HS-27A (cell line): ENCODE results near the gene DTNB.
"Not testable (repeated sequence)": the region's sequence is repeated elsewhere in the genome, so short reads cannot be mapped to it uniquely, and the experiment has no call there.

Experiments
- DNase-seq: peaks from one replicate; pipeline ENCODE4 v3.0.0-alpha.2; 2012; ENCODE audit warnings: low read depth, missing footprints

The DTNB gene

DNA sequence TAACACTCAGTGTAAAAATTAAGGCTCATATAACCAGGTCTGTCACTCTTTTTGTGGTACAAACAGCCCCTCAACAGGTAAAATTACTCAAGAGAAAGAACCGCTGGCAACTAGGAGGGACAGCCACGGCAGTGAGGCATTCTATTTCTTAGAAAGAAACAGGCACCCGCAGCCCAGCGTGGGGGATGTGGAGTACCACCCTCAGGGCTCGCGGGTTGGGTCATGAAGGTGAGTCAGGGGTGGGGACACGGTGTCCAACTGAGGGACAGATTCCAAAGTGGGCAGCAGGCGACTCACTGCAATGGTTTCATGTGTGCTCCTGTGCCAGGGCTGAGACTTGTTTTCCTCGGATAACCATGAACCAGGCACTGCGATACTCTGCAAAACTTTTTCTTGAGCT lies 129.4 kb downstream of the DTNB start:
- DNase-seq, result no peak

DNA sequence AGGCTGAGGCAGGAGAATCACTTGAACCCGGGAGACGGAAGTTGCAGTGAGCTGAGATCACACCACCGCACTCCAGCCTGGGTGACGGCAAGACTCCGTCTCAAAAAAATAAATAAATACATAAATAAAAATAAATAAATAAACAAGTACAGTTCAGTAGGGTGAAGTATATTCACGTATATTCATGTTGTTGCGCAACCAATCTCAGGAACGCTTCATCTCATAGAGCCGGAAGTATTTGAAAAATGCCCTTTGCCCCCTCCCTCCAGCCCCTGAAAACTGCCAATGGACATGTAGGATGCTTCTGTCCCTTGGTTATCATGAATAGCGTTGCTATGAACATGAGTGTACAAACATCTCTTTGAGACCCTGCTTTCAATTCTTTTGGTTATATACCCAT lies 132.0 kb downstream of the DTNB start:
- no peak for DNase-seq

DNA sequence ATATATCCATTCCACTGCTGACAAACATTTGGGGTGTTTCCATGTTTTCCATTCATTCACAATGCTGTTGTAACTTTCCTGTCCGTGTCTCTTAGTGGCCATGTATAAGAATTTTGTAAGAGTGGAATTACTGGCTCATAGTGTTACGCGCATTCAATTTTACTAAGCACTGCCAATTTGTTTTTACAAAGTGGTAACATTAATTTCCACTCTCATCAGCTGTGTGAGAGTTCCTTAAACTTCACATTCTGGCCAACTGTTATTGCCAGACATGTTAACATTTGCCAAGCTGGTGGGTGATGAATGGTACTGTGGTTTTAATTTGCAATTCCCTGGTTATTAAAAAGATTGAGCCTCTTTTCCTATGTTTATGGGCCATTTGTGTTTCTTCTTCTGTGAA lies 134.2 kb downstream of the DTNB start:
- DNase-seq, result no peak

DNA sequence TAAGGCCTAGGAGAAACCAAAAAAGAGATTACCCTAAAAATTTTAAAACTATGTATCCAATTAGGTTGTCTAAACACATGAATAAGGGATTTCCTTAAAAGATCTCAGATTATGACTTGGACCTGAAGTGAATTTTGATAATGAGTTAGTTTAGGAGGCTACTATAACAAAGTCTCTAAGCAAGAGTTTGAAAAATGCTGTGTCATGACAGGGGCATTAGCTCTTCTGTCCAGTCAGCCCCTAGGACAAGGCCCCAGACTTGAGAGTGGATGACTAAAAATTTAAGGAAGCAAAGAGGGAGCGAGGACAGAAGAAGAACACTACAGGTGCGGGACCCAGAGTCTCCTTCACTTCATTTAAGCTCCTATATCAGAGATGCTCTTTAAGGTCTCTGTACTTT lies 135.9 kb downstream of the DTNB start:
- DNase-seq, result no peak

DNA sequence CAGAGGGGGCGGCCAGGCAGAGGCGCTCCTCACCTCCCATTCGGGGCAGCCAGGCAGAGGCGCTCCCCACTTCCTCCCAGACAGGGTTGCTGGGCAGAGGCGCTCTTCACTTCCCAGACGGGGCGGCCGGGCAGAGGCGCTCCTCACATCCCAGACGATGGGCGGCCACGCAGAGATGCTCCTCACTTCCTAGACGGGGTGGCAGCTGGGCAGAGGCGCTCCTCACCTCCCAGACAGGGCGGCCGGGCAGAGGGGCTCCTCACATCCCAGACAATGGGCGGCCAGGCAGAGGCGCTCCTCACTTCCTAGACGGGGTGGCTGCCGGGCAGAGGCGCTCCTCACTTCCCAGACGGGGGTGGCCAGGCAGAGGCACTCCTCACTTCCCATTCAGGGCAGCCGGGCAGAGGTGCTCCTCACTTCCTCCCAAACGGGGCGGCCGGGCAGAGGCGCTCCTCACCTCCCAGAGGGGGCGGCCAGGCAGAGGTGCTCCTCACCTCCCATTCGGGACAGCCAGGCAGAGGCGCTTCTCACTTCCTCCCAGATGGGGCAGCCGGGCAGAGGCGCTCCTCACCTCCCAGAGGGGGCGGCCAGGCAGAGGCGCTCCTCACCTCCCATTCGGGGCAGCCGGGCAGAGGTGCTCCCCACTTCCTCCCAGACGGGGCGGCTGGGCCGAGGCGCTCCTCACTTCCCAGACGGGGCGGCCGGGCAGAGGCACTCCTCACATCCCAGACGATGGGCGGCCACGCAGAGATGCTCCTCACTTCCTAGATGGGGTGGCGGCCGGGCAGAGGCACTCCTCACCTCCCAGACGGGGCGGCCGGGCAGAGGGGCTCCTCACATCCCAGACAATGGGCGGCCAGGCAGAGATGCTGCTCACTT lies 137.7 kb downstream of the DTNB start:
- DNase-seq, result not testable (repeated sequence)

DNA sequence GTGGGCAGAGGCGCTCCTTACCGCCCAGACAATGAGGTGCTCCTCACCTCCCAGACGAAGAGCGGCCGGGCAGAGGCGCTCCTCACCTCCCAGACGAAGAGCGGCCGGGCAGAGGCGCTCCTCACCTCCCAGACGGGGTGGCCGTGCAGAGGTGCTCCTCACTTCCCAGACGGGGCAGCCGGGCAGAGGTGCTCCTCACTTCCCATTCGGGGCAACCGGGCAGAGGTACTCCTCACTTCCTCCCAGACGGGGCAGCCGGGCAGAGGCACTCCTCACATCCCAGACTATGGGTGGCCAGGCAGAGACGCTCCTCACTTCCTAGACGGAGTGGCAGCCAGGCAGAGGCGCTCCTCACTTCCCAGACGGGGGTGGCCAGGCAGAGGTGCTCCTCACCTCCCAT lies 138.4 kb downstream of the DTNB start:
- DNase-seq, result not testable (repeated sequence)

DNA sequence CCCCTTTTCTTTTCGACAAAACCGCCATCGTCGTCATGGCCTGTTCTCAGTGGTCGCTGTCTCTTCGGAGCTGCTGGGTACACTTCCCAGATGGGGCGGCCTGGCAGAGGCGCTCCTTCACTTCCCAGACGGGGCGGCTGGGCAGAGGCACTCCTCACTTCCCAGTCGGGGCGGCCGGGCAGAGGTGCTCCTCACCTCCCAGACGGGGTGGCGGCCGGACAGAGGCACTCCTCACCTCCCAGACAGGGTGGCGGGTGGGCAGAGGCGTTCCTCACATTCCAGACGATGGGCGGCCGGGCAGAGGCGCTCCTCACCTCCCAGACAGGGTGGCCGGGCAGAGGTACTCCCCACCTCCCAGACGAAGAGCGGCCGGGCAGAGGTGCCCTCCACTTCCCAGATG lies 138.9 kb downstream of the DTNB start:
- no peak for DNase-seq

DNA sequence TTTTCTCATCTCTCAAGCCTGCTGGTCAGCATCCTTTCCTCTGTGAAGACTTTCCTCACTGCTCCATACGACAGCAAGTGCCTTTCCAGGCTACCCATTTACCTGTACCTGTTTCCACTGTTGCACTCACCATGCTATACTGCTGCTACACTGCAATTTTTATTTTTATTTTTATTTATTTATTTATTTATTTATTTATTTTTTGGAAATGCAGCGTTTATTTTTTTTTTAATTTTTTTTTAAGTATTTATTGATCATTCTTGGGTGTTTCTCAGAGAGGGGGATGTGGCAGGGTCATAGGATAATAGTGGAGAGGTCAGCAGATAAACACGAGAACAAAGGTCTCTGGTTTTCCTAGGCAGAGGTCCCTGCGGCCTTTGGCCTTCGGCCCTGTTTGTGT lies 139.6 kb downstream of the DTNB start:
- DNase-seq, result not testable (repeated sequence)

DNA sequence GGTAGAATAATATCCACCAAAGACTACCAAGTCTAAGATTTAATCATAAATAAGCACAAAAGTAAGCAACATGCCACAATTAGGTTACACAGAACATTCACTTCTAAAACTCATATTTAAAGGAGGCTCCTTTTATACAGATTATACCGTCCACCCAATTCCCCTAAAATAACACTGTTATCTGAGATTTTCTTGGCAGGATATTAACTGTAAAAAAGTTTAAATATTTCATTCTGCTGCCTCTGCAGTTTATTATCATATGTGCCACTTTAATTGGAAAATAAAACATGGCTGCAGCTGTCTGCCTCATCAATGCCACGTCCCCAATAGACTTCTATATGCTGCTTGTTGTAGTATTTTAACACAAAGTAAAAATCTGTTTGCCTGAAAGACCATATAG lies 140.9 kb downstream of the DTNB start:
- no peak for DNase-seq

DNA sequence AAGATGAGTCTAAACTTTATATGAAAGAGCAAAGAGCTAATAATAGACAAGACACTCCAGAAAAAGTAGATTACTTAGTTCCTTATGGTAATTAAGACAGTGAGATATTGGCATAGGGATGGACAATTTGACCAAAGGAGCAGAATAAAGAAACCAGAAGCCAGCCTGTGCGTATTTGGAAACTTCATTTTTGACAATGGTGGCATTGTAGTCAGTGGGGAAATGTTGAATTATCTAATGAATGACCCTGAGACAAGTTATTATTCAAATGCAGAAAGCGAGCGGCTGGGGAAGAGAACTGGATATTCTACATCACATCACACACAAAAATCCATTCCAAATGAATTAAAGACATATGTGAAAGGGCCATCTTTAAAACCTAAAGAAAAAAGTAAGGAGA lies 144.3 kb downstream of the DTNB start:
- DNase-seq, result no peak

DNA sequence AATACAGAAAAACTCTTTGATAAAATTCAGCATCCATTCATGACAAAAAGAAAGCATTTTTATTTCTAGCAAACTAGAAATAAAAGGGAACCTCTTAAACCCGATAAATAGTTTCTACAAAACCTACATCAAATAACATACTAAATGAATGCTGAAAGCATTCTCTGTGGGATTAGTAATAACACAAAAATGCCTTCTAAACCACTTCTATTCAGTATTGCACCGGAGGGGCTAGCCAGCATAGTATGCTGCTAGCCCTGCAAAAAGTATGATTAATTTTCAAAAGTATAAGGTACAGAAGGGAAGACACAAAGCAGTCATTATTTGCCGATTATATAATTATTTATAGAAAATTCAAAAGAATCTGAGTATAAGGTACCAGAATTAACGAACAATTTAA lies 145.2 kb downstream of the DTNB start:
- peak; percentile 19 for DNase-seq

DNA sequence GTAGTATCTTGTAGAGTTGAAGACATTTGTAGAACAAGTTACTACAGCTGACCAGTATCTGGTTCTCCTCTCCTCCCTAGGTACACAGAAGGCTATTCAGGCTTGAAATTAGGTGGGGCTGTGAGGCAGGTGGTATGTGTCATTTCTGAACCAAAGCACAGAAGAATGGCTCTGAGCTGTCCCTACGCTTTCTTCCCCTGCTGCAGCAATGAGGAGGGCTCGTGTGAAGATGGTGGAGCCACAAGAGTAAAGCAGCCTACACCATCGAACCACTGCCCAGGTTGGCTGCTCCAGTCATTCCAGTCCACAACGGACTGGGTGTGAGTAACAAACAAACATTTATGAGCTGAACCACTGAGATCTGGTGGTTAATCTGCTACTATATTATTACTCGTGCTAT lies 148.9 kb downstream of the DTNB start:
- DNase-seq, result no peak

DNA sequence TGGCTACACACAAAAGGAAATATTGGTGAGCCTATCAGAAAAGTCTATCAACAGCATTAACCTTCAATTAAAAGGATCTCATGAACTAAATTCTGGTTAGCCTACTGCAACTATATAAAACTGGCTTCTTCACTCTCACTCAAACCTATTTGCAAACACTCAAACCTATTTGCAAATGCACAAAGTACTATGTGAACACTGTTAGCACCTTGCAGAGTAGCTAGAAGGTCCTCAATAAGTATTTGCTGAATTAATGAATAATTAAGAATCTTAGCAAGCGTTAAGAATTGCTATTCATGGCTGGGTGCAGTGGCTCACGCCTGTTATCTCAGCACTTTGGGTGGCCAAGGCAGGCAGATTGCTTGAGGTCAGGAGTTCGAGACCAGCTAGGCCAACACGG lies 150.3 kb downstream of the DTNB start:
- no peak for DNase-seq

DNA sequence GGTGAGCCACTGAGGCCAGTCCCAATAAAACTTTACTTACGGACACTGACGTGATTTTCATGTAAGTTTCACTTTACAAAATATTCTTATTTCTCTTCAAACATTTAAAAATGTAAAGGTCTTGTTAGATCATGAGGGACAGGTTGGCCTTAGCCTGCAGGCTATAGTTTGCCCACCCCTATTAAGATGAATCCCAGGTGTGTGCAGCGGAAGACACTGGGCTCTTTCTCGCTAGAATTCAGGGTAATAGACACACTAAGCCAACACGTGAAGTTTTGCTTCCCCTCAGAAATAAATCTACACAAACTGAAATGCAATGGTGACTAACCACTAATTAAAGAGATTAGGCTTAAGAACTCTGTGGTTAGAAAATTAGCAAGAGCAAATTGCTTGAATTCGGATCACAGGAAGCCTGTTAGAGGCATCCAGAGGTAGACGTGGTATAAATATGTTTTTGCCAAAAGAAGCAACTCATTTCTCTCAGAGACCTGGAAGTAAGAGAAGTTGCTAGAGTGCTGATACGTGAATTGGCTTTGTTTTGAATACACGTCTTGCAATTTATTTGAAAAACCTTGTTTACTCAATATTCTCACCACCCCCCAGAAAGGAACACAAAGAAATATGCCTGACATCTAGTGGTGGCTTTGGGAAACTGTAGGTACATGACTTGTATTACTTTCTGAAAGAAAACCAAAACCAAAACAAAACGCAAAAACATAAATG lies 151.6 kb downstream of the DTNB start:
- no peak for DNase-seq

DNA sequence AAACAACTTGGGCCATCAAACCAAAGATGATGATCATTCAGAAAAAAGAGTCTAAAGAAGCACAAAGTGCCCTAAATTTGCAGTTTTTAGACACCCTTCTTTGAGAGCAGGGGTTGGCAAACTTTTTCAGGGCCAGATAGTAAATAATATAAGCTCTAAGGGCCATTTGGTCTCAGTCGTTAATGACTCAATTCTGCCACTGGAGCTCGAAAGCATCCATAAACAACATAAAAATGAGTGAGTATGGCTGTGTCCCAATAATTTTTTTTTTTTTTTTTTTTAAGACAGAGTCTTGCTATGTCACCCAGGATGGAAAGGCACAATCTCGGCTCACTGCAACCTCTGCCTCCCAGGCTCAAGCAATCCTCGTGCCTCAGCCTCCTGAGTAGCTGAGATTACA lies 152.3 kb downstream of the DTNB start:
- DNase-seq, result no peak

DNA sequence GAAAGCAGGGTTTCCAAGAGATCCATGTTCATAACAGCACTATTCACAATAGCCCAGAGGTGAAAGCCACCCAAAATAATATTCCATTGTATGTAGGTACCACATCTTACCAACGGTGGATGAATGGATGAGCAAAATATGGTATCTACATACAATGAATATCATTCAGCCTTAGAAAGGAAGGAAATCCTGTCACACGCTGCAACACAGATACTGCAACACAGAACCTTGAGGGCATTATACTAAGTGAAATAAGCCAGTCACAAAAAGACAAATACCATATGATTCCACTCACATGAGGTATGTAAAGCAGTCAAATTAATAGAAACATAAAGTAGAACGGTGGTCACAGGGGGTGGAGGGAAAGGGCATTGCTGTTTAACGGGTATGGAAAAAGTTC lies 155.7 kb downstream of the DTNB start:
- DNase-seq, result no peak

DNA sequence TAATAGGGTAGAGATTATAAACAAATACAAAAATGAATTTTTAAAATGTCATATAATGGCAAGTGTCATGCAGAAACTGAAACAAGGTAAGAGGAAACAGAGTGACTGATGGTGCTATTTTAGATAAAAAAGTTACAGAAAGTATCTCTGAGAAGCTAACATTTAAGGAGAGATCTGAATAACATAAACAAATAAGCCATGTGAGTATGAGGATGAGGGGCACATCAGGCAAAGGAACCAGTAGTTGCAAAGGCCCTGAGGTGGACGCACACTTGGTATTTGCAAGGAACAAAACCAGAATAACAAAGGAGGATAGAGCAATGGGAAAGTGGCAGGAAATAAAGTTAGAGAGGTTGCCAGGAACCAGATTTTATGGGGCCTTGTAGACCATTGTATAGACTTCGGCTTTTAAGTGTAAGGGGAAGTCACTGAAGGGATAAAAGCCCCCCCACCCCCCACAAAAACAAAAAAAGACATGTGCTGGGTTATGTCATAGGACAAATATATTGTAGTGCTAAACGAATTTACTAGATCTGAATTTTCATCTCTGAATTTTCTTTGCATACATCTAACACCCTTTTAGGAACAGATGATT lies 159.2 kb downstream of the DTNB start:
- DNase-seq, result no peak

DNA sequence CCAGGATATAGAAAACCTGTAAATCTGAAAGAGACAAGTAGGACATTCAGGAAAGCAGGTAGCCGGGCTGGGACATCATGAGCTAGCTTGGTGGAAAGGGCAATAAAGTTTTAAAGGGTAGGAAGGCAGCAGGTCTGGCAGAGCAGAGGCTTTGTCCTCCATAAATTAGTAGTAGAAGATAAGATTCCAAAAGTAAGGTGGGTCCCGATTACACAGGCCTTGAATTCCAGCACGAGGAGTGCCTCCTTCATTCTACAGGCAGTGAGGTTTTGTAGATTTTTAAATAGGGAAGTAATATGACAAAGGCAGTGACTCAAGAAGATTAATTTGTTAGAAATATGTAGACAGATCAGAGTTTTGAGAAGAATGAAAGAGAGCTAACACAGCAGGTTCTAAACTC lies 160.7 kb downstream of the DTNB start:
- no peak for DNase-seq

DNA sequence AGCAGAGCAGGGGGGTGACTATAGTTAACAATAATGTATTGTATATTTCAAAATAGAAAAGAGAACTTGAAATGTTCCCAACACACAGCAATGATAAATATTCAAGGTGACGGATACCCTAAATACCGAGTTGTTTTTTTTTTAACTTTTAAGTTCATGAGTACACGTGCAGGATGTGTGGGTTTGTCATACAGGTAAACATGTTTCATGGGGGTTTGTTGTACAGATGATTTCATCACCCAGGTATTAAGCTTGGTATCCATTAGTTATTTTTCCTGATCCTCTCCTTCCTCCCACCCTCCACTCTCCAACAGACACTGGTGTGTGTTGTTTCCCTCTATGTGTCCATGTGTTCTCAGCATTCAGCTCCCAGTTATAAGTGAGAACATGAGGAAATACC lies 167.2 kb downstream of the DTNB start:
- no peak for DNase-seq

DNA sequence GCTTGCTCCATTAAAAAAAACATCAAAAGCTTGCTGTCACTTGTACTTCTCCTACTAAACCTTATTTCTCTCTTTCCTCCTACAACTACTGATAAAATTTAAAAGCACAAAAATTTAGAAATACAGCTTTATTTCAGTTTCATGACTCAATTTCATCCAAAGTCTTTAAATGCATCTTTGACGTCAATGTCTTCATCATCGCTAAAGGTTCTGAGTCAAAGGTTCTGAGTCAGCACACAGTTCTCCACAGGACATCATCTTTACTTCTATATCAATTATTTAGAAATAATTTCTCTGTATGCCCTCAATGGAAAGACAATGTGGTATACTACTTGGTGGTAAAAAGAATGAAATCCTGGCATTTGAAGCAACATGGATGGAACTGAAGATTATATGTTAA lies 167.8 kb downstream of the DTNB start:
- DNase-seq, result no peak

DNA sequence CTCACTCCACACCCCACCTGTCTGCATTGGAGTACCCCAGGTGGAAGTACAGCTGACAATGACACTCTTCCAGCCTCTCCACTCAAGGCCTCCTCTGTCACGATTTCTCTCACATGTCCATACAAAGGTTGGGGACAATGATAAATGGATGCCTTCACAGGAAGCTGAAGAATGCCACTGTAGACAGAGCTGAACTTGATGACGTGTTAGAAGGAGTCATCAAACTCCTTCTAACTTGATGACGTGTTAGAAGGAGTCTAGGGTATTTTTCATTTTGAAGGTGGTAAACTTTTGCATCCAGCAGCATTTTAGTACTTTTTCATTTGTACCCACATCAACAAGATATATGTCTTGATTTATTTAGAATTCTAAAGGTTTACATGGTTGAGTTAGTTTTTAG lies 168.2 kb downstream of the DTNB start:
- no peak for DNase-seq

DNA sequence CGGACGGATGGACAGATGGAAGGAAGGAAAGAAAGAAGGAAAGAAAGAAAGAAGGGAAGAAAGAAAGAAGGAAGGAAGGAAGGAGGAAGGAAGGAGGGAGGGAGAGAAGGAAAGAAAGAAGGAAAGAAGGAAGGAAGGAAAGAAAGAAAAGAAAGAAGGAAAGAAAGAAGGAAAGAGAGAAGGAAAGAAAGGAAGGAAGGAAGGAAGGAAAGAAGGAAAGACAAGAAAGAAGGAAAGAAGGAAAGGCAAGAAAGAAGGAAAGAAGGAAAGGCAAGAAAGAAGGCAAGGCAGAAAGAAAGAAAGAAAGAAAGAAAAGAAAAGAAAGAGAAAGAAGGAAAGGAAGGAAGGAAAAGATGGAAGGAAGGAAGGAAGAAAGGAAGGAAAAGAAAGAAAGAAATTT lies 169.1 kb downstream of the DTNB start:
- DNase-seq, result no peak

DNA sequence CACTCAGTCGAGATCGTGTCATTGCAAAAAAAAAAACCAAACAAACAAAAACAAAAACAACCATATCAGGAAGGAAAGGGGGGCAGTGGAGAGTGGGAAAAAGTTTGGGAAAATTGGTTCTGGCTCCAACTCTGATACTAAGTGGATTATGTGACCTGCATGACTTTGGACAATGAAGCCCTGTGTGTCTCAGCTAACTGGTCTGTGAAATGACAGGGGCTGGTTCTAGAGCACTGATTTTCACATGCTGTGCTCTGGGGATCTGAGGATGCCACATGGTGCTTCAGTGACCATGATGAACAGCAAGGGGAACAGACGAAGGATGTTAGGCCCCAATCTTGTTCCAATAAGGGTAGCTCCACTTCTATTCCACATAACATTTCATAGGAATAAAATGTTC lies 174.2 kb downstream of the DTNB start:
- DNase-seq, result no peak
